ENCODE measurements around the gene ANO6.

- no peak for TF ChIP-seq YY1 (IDR thresholded peaks at IDR 0.05; ENCODE audit: insufficient read depth, insufficient read length)
- TF ChIP-seq SUZ12 (IDR thresholded peaks at IDR 0.05; ENCODE audit: extremely low read depth, insufficient read depth, insufficient read length), result no peak
- TF ChIP-seq ZNF274 (IDR thresholded peaks at IDR 0.05; ENCODE audit: low read depth, low read length), result no peak
Measured at GRCh38 chr12:45183246-45183645, 32.6 kb upstream of the ANO6 start.
